OCI-LY1 (cell line): ENCODE data around the gene SLC1A3.

ENCODE experiments used
- H2AFZ ChIP-seq: fragments of 200-600 bp; sonication (generic), shearing (Covaris generic); 2 replicates; pipeline ENCODE4 v1.6.0; 2014; ENCODE audit warnings: antibody characterized with exemption, mild to moderate bottlenecking, low read length
- H3F3A ChIP-seq: fragments of 200-600 bp; sonication (generic), shearing (Covaris generic); 2 replicates; pipeline ENCODE4 v1.6.0; 2014; ENCODE audit warnings: mild to moderate bottlenecking, antibody characterized with exemption, low read length, moderate library complexity; ENCODE audit not compliant: insufficient read depth
- H3K27ac ChIP-seq: fragments of 200-600 bp; sonication (generic); 2 replicates; pipeline ENCODE4 v1.5.1; 2014; ENCODE audit warnings: low read length, mixed run types, mild to moderate bottlenecking, low read depth; ENCODE audit not compliant: poor library complexity, severe bottlenecking
- H3K27me3 ChIP-seq: fragments of 200-600 bp; sonication (generic); 2 replicates; pipeline ENCODE4 v1.6.0; 2014; ENCODE audit warnings: antibody characterized with exemption, mild to moderate bottlenecking, low read length, moderate library complexity; ENCODE audit not compliant: insufficient read depth
- H3K36me3 ChIP-seq: fragments of 200-600 bp; sonication (generic); 2 replicates; pipeline ENCODE4 v1.6.1; 2014; ENCODE audit warnings: mild to moderate bottlenecking, antibody characterized with exemption, low read length, moderate library complexity, mixed read lengths; ENCODE audit not compliant: insufficient read depth
- H3K4me1 ChIP-seq: fragments of 200-600 bp; sonication (generic); 2 replicates; pipeline ENCODE4 v1.5.1; 2014; ENCODE audit warnings: mild to moderate bottlenecking, low read length, moderate library complexity; ENCODE audit not compliant: insufficient read depth, severe bottlenecking
- H3K4me2 ChIP-seq: fragments of 200-600 bp; sonication (generic), shearing (Covaris generic); 2 replicates; pipeline ENCODE4 v1.6.1; 2014; ENCODE audit warnings: low read length
- H3K4me3 ChIP-seq: fragments of 200-600 bp; sonication (generic); 2 replicates; pipeline ENCODE4 v1.5.1; 2014; ENCODE audit warnings: low read length, low read depth, mild to moderate bottlenecking, mixed read lengths; ENCODE audit not compliant: poor library complexity, severe bottlenecking
- H3K79me2 ChIP-seq: fragments of 200-600 bp; shearing (Covaris generic); 2 replicates; pipeline ENCODE4 v1.6.1; 2016; ENCODE audit warnings: mixed run types, low read length, mixed read lengths; ENCODE audit not compliant: insufficient read depth
- H3K9ac ChIP-seq: fragments of 200-600 bp; sonication (generic), shearing (Covaris generic); 2 replicates; pipeline ENCODE4 v1.6.1; 2014; ENCODE audit warnings: mild to moderate bottlenecking, low read length, mixed read lengths
- H3K9me2 ChIP-seq: fragments of 200-600 bp; sonication (generic), shearing (Covaris generic); 2 replicates; pipeline ENCODE4 v1.6.1; 2014; ENCODE audit warnings: low read depth, mild to moderate bottlenecking, low read length, mixed read lengths
- H3K9me3 ChIP-seq: fragments of 200-600 bp; shearing (Covaris generic); 2 replicates; pipeline ENCODE4 v1.6.1; 2014; ENCODE audit warnings: low read length, mixed read lengths
- H4K20me1 ChIP-seq: fragments of 200-600 bp; sonication (generic), shearing (Covaris generic); 2 replicates; pipeline ENCODE4 v1.6.0; 2016; ENCODE audit warnings: mild to moderate bottlenecking, low read length; ENCODE audit not compliant: insufficient read depth
- EZH2 ChIP-seq: fragments of 200-600 bp; sonication (generic), shearing (Covaris generic); IDR thresholded peaks from 2 replicates; pipeline ENCODE4 v1.8.0; 2017; ENCODE audit warnings: borderline replicate concordance, mixed run types, mild to moderate bottlenecking, antibody characterized with exemption, low read length, moderate library complexity, mixed read lengths
- TF ChIP-seq, protein P1 (sequence below): fragments of 200-600 bp; sonication (generic), shearing (Covaris generic); IDR thresholded peaks from 2 replicates; pipeline ENCODE4 v1.5.1; 2017; ENCODE audit warnings: mild to moderate bottlenecking, antibody characterized with exemption, low read length, moderate library complexity, mixed read lengths

The SLC1A3 gene

DNA sequence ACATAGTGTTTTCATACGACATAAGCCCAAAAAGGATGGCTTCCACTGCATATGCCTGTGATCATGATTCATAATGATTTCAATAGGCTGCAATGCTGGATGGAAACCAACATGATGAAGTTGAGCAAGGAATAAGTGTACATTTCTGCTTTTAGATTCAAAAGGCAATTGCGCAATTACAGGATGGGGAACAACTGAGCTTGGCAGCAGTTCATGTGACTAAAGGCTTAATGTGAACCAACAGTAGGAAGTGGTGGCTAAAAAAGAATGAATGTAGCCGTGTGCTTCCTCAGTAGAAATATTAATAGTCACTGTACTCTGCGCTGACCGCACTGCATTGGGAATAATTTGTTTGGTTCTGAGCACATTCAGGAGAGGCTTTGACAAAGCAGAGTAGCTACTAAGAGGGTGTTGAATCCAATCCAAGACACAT, 51.2 kb downstream of the SLC1A3 start:
- no peaks in the 10 kb centered on the region for H3K4me1 ChIP-seq
- H4K20me1 ChIP-seq: no peaks in the 10 kb centered on the region
- peaks cover 3% of the 10 kb centered on the region; the same call in 1 of the 2 replicates for H3K27me3 ChIP-seq
- H3K79me2 ChIP-seq: no peaks in the 10 kb centered on the region
- TF ChIP-seq EZH2: no peak
- TF ChIP-seq, protein P1, sequence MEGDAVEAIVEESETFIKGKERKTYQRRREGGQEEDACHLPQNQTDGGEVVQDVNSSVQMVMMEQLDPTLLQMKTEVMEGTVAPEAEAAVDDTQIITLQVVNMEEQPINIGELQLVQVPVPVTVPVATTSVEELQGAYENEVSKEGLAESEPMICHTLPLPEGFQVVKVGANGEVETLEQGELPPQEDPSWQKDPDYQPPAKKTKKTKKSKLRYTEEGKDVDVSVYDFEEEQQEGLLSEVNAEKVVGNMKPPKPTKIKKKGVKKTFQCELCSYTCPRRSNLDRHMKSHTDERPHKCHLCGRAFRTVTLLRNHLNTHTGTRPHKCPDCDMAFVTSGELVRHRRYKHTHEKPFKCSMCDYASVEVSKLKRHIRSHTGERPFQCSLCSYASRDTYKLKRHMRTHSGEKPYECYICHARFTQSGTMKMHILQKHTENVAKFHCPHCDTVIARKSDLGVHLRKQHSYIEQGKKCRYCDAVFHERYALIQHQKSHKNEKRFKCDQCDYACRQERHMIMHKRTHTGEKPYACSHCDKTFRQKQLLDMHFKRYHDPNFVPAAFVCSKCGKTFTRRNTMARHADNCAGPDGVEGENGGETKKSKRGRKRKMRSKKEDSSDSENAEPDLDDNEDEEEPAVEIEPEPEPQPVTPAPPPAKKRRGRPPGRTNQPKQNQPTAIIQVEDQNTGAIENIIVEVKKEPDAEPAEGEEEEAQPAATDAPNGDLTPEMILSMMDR: no peak
- H3K9me2 ChIP-seq: no peaks in the 10 kb centered on the region
- H3K9me3 ChIP-seq: no peaks in the 10 kb centered on the region
- H3K27ac ChIP-seq: no peak overlapping the region
- H3F3A ChIP-seq: no peaks in the 10 kb centered on the region
- H2AFZ ChIP-seq: no peak overlapping the region
- no peak overlapping the region for H3K9ac ChIP-seq
- H3K36me3 ChIP-seq: no peaks in the 10 kb centered on the region
- H3K4me2 ChIP-seq: no peak overlapping the region
- no peak overlapping the region for H3K4me3 ChIP-seq

DNA sequence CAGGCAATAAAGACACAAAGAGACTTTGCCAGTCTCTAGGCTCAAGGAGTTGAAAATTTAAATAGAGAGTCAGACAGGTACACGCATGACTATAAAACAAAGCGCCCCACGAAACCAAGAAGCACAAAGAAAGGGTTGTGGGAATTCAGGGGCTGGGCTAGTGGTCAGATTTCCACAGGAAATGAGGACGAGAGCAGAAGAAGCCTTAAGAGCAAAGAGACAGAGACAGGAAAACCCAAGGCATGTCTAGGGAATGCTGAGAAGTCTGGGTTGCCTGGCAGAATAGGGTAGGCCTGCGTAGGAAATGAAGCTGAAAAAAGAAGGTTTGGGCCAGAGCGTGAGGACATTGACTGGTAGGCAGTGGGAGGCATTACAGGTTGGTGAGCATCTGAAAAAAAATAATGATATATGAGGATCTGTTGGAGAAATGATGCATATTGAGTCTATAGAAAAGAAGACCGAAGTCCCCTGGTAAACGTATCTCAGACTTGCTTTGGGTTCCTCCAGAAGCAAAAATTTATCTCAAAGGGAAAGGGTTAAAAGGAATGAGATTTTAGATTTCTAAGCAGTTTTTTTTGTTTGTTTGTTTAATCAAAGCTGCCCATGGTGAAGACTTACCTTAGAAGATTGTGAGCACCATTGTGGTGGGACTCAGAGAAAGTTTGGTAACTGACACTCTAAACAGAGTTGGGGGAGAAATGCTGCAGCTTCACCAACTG, 51.8 kb downstream of the SLC1A3 start:
- no peaks in the 10 kb centered on the region for H3K4me1 ChIP-seq
- peaks cover 3% of the 10 kb centered on the region; the same call in 1 of the 2 replicates for H3K27me3 ChIP-seq
- H3F3A ChIP-seq: no peaks in the 10 kb centered on the region
- no peak overlapping the region for H3K9ac ChIP-seq
- H2AFZ ChIP-seq: no peak overlapping the region
- no peaks in the 10 kb centered on the region for H3K36me3 ChIP-seq
- H3K4me3 ChIP-seq: no peak overlapping the region
- no peaks in the 10 kb centered on the region for H3K79me2 ChIP-seq
- H4K20me1 ChIP-seq: no peaks in the 10 kb centered on the region
- no peaks in the 10 kb centered on the region for H3K9me3 ChIP-seq
- no peak overlapping the region for H3K4me2 ChIP-seq
- H3K9me2 ChIP-seq: no peaks in the 10 kb centered on the region
- no peak overlapping the region for H3K27ac ChIP-seq
- no peak for TF ChIP-seq EZH2
- TF ChIP-seq, protein P1: no peak

DNA sequence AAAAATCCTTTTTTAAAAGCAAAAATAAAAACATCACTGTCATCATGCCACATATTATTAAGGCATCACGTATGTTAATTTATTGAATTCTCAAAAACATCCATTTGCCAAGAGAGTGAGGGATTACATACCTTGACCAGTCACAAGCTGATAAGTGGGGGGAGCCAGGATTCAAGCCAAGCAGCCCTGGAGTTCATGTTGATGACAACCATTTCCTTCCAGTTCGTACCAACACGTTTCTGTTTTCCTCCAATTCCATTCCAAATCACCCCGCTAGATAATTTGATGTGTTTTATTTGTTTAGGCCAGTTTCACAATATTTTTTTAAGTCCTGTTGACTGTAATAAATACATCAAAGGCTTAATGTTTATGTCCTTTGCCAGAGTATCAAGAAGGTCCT, 53.0 kb downstream of the SLC1A3 start:
- H3K36me3 ChIP-seq: no peaks in the 10 kb centered on the region
- no peak overlapping the region for H3K4me2 ChIP-seq

More for the DNA sequence above, 53.0 kb downstream of the SLC1A3 start:
- Histone ChIP-seq H3K4me1 (no peaks in the 10 kb centered on the region), H3K9me2 (no peaks in the 10 kb centered on the region), H3K79me2 (no peaks in the 10 kb centered on the region), H3K27ac (no peak overlapping the region), H3F3A (no peaks in the 10 kb centered on the region), H3K9me3 (no peaks in the 10 kb centered on the region), H3K27me3 (peaks cover 3% of the 10 kb centered on the region; the same call in 1 of the 2 replicates), H3K9ac (no peak overlapping the region), H2AFZ (no peak overlapping the region), H4K20me1 (no peaks in the 10 kb centered on the region), H3K4me3 (no peak overlapping the region)
- TF ChIP-seq EZH2: no peak
- TF ChIP-seq, protein P1: no peak
